ENCODE data around the gene HOATZ. TPM values are rescaled to one million over a fixed set of nuclear protein-coding genes. Genes with fewer than 3 reads are reported as not detected.

HOATZ gene
- total and polyA plus RNA-seq, 2 donors (not counting 3 experiments of a cell fraction or from before 2014, with no cell fraction given) = not detected

DNA sequence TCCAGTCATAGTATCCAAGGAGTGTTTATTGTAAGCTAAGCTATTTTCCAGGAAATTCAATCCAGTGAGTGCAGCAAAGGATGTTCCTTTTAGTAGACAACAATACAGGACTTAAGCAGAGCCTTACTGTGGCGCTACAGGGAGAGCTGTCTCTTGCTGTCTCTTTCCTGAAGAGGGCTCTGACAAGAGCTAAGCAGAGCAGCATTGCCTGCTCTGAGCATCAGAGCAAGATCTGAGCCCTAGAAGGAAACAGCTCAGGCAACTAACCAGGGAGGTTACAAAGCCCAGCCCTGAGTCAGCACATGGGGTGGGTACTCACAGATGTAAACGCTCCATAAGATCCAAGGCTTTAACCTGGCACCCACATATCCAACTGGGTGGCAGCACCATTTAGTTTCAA lies 33.9 kb downstream of the HOATZ start:
- peaks cover 11 to 22% of the 10 kb centered on the region in 2 experiments for H3K27me3 ChIP-seq (ENCODE audit: control insufficient read depth in 2 of 2, insufficient read depth in 2 of 2, low read length in 2 of 2)
- no peak for FAIRE-seq
- no peak overlapping the region for H3K4me3 ChIP-seq (replicated peaks in 1 of 3; ENCODE audit: insufficient read depth in 1 of 3, low read depth in 1 of 3, low read length in 3 of 3)
- dilution Hi-C loops (cut with MboI; ENCODE audit: extremely low pct_ligation_motif_present, low sequenced_read_pairs) = no loop called here
- H3K79me2 ChIP-seq (ENCODE audit: control insufficient read depth, insufficient read depth, low read length) = no peaks in the 10 kb centered on the region
- H3K27ac ChIP-seq (ENCODE audit: insufficient read depth, low read depth, low read length) = no peak overlapping the region
- no peaks in the 10 kb centered on the region for H3K36me3 ChIP-seq (ENCODE audit: control insufficient read depth in 2 of 2, extremely low read depth in 1 of 2, insufficient read depth in 2 of 2, low read length in 2 of 2)
- H3K9ac ChIP-seq (replicated peaks; ENCODE audit: extremely low read depth, insufficient read depth, low read length) = no peak overlapping the region
- H3K9me1 ChIP-seq (replicated peaks; ENCODE audit: control insufficient read depth, extremely low read depth, insufficient read depth, low read length) = no peaks in the 10 kb centered on the region
- no peaks in the 10 kb centered on the region for H3K4me1 ChIP-seq (ENCODE audit: control insufficient read depth, extremely low read depth, insufficient read depth, low read length)
- CTCF ChIA-PET = no interaction called here
- H3K4me2 ChIP-seq (ENCODE audit: insufficient read depth, low read length) = no peak overlapping the region
- H2AFZ ChIP-seq (ENCODE audit: low read depth, low read length) = no peak overlapping the region
- H3K9me3 ChIP-seq (replicated peaks; ENCODE audit: control insufficient read depth, insufficient read depth, low read length) = no peaks in the 10 kb centered on the region
- intact Hi-C loops (cut with micrococcal nuclease) = no loop called here
- no peak for DNase-seq (ENCODE audit: low read depth, low spot score)
- H4K20me1 ChIP-seq (replicated peaks; ENCODE audit: control insufficient read depth, extremely low read depth, insufficient read depth, low read length) = no peaks in the 10 kb centered on the region
- no TSS peak for BruUV-seq (replicated peaks)
- POLR2A ChIA-PET = no interaction called here
- TF ChIP-seq MYC (IDR thresholded peaks at IDR 0.05; ENCODE audit: low read depth, low read length) (no peak), POLR2AphosphoS5 (IDR thresholded peaks at IDR 0.05; ENCODE audit: insufficient read depth, low read depth, low read length) (no peak), JUN (IDR thresholded peaks at IDR 0.05; ENCODE audit: borderline replicate concordance, insufficient read depth, insufficient read length, low read depth) (no peak), EZH2 (IDR thresholded peaks at IDR 0.05; ENCODE audit: borderline replicate concordance, low read depth, low read length, severe bottlenecking) (no peak), FOS (IDR thresholded peaks at IDR 0.05; ENCODE audit: borderline replicate concordance, insufficient read depth, low read length) (no peak), POLR2A (IDR thresholded peaks at IDR 0.05; ENCODE audit: low read depth, low read length) (no peak), GATA2 (IDR thresholded peaks at IDR 0.05; ENCODE audit: insufficient read depth, insufficient read length, low read depth, low read length) (no peak)
- TF ChIP-seq, protein P1, sequence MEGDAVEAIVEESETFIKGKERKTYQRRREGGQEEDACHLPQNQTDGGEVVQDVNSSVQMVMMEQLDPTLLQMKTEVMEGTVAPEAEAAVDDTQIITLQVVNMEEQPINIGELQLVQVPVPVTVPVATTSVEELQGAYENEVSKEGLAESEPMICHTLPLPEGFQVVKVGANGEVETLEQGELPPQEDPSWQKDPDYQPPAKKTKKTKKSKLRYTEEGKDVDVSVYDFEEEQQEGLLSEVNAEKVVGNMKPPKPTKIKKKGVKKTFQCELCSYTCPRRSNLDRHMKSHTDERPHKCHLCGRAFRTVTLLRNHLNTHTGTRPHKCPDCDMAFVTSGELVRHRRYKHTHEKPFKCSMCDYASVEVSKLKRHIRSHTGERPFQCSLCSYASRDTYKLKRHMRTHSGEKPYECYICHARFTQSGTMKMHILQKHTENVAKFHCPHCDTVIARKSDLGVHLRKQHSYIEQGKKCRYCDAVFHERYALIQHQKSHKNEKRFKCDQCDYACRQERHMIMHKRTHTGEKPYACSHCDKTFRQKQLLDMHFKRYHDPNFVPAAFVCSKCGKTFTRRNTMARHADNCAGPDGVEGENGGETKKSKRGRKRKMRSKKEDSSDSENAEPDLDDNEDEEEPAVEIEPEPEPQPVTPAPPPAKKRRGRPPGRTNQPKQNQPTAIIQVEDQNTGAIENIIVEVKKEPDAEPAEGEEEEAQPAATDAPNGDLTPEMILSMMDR (IDR thresholded peaks at IDR 0.05; ENCODE audit: extremely low read depth in 1 of 2, insufficient read depth in 1 of 2, low read depth in 1 of 2, low read length in 2 of 2) = no peak
- TF ChIP-seq, protein P2, sequence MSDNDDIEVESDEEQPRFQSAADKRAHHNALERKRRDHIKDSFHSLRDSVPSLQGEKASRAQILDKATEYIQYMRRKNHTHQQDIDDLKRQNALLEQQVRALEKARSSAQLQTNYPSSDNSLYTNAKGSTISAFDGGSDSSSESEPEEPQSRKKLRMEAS (IDR thresholded peaks at IDR 0.05; ENCODE audit: insufficient read depth, insufficient read length) = no peak
